Endothelial cell (in vitro differentiated cells): Measurements from ENCODE around the gene GPR132. TPM values are rescaled to one million over a fixed set of nuclear protein-coding genes. Genes with fewer than 3 reads are reported as not detected.

Experiments used
- DNase-seq: peaks from one replicate; pipeline ENCODE4 v3.0.0; 2021; ENCODE audit warnings: low spot score
- H3K27ac Mint-ChIP-seq: one replicate; pipeline ENCODE4 v1.8.0; 2021; ENCODE audit warnings: mixed read lengths, inconsistent platforms; ENCODE audit not compliant: unreplicated experiment
- H3K27me3 Mint-ChIP-seq: one replicate; pipeline ENCODE4 v1.8.0; 2021; ENCODE audit warnings: mild to moderate bottlenecking, moderate library complexity, mixed read lengths, inconsistent platforms; ENCODE audit not compliant: unreplicated experiment
- H3K36me3 Mint-ChIP-seq: one replicate; pipeline ENCODE4 v1.8.0; 2021; ENCODE audit warnings: mild to moderate bottlenecking, low read depth, mixed read lengths, inconsistent platforms; ENCODE audit not compliant: unreplicated experiment
- H3K4me1 Mint-ChIP-seq: one replicate; pipeline ENCODE4 v1.8.0; 2021; ENCODE audit warnings: mild to moderate bottlenecking, mixed read lengths, inconsistent platforms; ENCODE audit not compliant: unreplicated experiment
- H3K4me3 Mint-ChIP-seq: one replicate; pipeline ENCODE4 v1.8.0; 2021; ENCODE audit warnings: mild to moderate bottlenecking, mixed read lengths, inconsistent platforms; ENCODE audit not compliant: unreplicated experiment
- H3K9me3 Mint-ChIP-seq: one replicate; pipeline ENCODE4 v1.8.0; 2021; ENCODE audit warnings: mixed read lengths, inconsistent platforms; ENCODE audit not compliant: unreplicated experiment
- CTCF ChIP-seq: fragments of 200-600 bp; sonication (generic); IDR thresholded peaks from one replicate; pipeline ENCODE4 v1.5.0; 2021; ENCODE audit warnings: antibody characterized with exemption; ENCODE audit not compliant: unreplicated experiment
- total RNA-seq: library from RNA; stranded (reverse); fragmentation: NEBNext Ultra II Directional; extraction: Animal tissue kit (Norgen Biotek cat#: 25700); gene quantifications from one replicate; pipeline ENCODE4 v1.2.1, GENCODE V29; 2021; ENCODE audit not compliant: unreplicated experiment

Gene GPR132
- total RNA-seq, 1 donor from 2014 or later, result not detected

GRCh38 chr14:105098316-105098715, 33.1 kb upstream of the GPR132 start:
- Mint-ChIP-seq H3K36me3 (peaks cover 41% of the 10 kb centered on the region), H3K27ac (no peak overlapping the region), H3K9me3 (peaks cover 21% of the 10 kb centered on the region), H3K4me1 (peaks cover 20% of the 10 kb centered on the region), H3K27me3 (peaks cover 18% of the 10 kb centered on the region), H3K4me3 (no peak overlapping the region)
- DNase-seq, result no peak
- no peak for TF ChIP-seq CTCF

GRCh38 chr14:105097794-105098127, 32.5 kb upstream of the GPR132 start:
- H3K4me1 Mint-ChIP-seq, result peaks cover 18% of the 10 kb centered on the region
- DNase-seq, result no peak
- no peak for TF ChIP-seq CTCF
- H3K27me3 Mint-ChIP-seq, result peaks cover 16% of the 10 kb centered on the region
- H3K27ac Mint-ChIP-seq, result no peak overlapping the region
- peaks cover 21% of the 10 kb centered on the region for H3K9me3 Mint-ChIP-seq
- peaks cover 41% of the 10 kb centered on the region for H3K36me3 Mint-ChIP-seq
- no peak overlapping the region for H3K4me3 Mint-ChIP-seq

GRCh38 chr14:105096206-105096875, 31.1 kb upstream of the GPR132 start:
- no peak overlapping the region for H3K27ac Mint-ChIP-seq
- peaks cover 19% of the 10 kb centered on the region for H3K4me1 Mint-ChIP-seq
- peaks cover 36% of the 10 kb centered on the region for H3K36me3 Mint-ChIP-seq
- TF ChIP-seq CTCF, result no peak
- no peak for DNase-seq
- H3K4me3 Mint-ChIP-seq, result peak overlapping the region; percentile 63
- peaks cover 21% of the 10 kb centered on the region for H3K27me3 Mint-ChIP-seq
- H3K9me3 Mint-ChIP-seq, result peaks cover 21% of the 10 kb centered on the region

GRCh38 chr14:105095236-105095805, 30.1 kb upstream of the GPR132 start:
- peaks cover 19% of the 10 kb centered on the region for H3K4me1 Mint-ChIP-seq
- no peak for DNase-seq

More at GRCh38 chr14:105095236-105095805, 30.1 kb upstream of the GPR132 start:
- peaks cover 21% of the 10 kb centered on the region for H3K27me3 Mint-ChIP-seq
- peak overlapping the region; percentile 43 for H3K4me3 Mint-ChIP-seq
- peaks cover 20% of the 10 kb centered on the region for H3K9me3 Mint-ChIP-seq
- H3K36me3 Mint-ChIP-seq, result peaks cover 32% of the 10 kb centered on the region
- H3K27ac Mint-ChIP-seq, result no peak overlapping the region
- no peak for TF ChIP-seq CTCF
